AG10803 (cell line): ENCODE measurements around the gene EVI5.

Source experiments
- DNase-seq: peaks from one replicate; pipeline ENCODE4 v3.0.0; 2010; ENCODE audit warnings: low read depth
- H3K4me3 ChIP-seq: 2 replicates; pipeline ENCODE4 v1.5.1; 2011; ENCODE audit warnings: mild to moderate bottlenecking, low read length, control low read depth
- TF ChIP-seq, protein P1 (sequence below): conservative IDR thresholded peaks from 2 replicates; pipeline ENCODE4 v1.5.1; 2011; ENCODE audit warnings: mild to moderate bottlenecking, low read length, control low read depth, inconsistent platforms

Gene EVI5

DNA sequence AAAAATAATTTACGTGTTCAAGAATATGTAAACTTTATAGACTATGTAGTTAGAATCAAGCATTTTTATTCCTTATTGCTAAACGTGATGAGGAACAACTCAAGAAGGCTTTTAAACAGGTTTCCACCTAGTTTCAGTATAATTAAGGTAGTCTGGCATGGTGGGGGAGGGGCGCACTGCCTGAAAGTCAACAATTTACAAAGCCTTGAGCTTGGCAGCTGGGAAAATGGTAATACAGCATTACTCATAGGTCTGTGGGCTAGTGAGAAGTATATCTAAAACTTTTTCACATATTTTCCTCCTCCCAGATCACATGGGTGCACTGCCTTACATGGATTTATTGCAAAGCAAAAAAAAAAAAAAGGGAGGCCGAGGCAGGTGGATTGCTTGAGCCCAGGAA is 75.2 kb downstream of the EVI5 start:
- TF ChIP-seq, protein P1, sequence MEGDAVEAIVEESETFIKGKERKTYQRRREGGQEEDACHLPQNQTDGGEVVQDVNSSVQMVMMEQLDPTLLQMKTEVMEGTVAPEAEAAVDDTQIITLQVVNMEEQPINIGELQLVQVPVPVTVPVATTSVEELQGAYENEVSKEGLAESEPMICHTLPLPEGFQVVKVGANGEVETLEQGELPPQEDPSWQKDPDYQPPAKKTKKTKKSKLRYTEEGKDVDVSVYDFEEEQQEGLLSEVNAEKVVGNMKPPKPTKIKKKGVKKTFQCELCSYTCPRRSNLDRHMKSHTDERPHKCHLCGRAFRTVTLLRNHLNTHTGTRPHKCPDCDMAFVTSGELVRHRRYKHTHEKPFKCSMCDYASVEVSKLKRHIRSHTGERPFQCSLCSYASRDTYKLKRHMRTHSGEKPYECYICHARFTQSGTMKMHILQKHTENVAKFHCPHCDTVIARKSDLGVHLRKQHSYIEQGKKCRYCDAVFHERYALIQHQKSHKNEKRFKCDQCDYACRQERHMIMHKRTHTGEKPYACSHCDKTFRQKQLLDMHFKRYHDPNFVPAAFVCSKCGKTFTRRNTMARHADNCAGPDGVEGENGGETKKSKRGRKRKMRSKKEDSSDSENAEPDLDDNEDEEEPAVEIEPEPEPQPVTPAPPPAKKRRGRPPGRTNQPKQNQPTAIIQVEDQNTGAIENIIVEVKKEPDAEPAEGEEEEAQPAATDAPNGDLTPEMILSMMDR = no peak
- no peak overlapping the region for H3K4me3 ChIP-seq
- peak; percentile 56 for DNase-seq

DNA sequence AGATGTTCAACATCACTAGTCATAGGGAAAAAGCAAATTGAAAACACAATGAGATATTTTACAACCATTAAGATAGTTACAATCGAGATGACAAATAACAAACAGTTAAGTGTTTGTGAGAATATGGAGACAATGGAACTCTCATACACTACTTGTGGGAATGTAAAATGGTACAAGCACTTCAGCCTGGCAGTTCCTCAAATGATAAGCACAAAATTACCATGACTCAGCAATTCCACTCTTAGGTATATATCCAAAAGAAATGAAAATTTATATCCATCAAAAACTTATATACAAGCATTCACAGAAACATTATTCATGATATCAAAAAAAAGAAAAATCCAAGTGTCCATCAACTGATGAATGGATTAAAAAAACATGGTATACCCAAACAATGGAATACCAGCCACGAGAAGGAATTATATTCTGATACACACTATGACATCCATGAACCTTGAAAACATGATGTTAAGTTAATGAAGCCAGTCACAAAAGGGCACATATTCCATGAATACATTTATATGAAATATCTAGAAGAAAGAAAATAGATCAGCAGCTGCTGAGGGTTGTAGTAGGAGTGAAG is 76.4 kb downstream of the EVI5 start:
- TF ChIP-seq, protein P1 = no peak
- no peak overlapping the region for H3K4me3 ChIP-seq
- DNase-seq = no peak

DNA sequence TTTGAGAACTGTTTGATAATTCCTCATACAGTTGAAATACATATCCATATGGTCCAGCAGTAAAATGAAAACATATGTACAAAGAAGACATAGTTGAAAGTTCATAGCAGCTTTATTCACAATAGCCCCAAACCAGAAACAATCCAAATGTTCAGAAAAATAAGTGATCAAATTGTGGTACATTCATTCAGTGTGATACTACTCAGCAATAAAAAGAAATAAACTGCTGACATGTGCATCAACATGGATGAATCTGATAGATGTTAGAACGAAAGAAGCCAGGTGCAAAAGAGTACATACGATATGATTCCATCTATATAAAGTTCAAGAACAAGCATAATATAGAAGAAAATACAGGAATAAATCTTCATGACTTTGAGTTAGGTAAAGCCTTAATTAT is 77.2 kb downstream of the EVI5 start:
- TF ChIP-seq, protein P1 = no peak
- H3K4me3 ChIP-seq = no peak overlapping the region
- DNase-seq = no peak

DNA sequence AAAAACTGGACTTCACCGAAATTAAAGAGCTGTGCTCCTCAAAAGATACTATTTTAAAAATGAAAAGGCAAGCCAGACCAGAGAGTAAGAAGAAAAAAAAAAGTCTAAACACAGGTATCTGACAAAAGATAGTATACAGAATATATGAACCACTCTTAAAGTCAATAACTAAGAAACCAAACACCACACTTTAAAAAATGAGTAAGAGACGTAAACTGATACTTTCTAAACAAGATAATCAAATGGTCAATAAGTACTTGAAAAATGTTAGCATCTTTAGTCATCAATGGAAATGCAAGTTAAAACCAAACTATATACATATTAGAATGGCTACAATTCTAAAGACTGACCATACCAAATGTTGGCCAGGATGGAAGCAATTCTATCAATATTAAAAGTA is 77.6 kb downstream of the EVI5 start:
- no peak overlapping the region for H3K4me3 ChIP-seq
- TF ChIP-seq, protein P1 = no peak
- DNase-seq = no peak

DNA sequence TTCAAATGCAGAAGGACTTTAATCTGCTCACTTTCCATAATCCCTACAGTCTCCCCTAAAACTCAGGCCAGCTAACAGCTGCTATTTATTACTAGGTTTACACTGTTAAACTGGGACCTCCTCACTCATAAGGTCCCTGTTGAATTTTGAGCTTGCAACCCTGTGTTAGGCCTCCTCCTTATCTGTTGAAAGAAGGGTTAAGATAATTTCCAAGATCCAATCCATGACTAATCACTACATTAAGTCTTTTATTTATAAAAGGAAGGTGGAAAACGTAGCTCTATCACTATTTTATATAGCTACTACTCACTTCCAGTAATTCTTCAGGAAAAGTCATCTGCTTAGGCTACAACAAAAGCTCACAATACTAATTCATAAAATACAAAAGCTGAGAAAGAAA is 79.5 kb downstream of the EVI5 start:
- DNase-seq = no peak
- TF ChIP-seq, protein P1 = no peak
- no peak overlapping the region for H3K4me3 ChIP-seq

DNA sequence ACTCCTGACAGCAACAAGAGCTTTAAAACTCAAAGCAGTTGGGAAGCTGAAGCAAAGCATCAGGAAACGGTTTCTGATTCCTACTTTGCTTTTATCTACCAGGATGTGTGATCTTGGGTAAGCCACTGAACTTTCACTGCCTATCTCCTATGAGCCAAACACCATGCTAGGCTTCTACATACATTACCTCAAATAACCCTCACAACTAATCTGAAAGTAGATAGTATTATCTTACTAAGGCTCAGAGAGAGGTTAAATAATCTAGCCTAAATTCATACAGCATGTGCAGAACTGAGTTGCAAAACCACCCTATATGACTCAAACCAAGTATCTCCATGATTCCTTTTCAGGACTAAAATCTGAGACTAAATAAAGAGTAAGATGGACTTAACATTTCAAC is 83.8 kb downstream of the EVI5 start:
- no peak overlapping the region for H3K4me3 ChIP-seq
- DNase-seq = peak; percentile 20
- TF ChIP-seq, protein P1 = no peak

DNA sequence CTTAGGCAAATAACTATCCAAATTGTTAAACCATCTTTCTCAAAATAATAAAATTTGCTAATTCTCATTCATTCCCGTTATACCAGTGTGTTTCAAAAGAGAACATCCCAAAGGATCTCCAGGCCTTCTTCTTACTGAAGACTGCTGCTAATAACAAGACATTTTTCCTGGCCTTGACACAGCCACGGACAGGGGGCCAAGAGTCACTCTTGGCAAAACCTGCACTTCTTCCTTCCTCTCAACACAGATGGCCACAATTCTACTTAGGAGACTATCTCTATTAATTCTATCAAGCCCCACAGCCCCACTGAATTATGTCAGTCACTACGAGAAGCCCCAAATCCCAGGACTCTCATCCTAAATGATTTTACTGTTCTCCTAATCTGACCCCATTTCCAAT is 86.0 kb downstream of the EVI5 start:
- no peak overlapping the region for H3K4me3 ChIP-seq
- no peak for DNase-seq
- TF ChIP-seq, protein P1 = no peak
